Aortic smooth muscle cell (primary cell): ENCODE results near the gene PSG4. TPM values are rescaled to one million over a fixed set of nuclear protein-coding genes. Genes with fewer than 3 reads are reported as not detected.

Experiments used
- total RNA-seq: library from RNA; depleted of rRNA; stranded (reverse); fragments of >200 nt; gene quantifications from 2 replicates; pipeline ENCODE4 v1.2.3, GENCODE V29; 2014

The PSG4 gene
- 0.53 and 0.81 TPM in 2 replicates for total RNA-seq

GRCh38 chr19:43205471-43206105, at the start of gene PSG4:
Gene PSG4 (minus strand): TSS chr19:43205638. CDS start chr19:43205536, 102 bp downstream.

GRCh38 chr19:43186311-43186935, 19.0 kb downstream of the PSG4 start, which contains the start of gene PSG5:
Gene PSG5 (minus strand): TSS chr19:43186536. CDS start chr19:43186405, 131 bp downstream.

Other genes with a start within 250 kb of the PSG4 start
- not detected in 2 replicates for gene PSG11, start 179.2 kb downstream of the PSG4 start, total RNA-seq
- gene PSG2, start 122.9 kb downstream of the PSG4 start, total RNA-seq, result not detected in 2 replicates
- gene PSG5, start 19.1 kb downstream of the PSG4 start, total RNA-seq, result 0.12 TPM in 1 of 2 replicates, not detected in the other
- gene PSG9, start 63.9 kb upstream of the PSG4 start, total RNA-seq, result not detected in 2 replicates
- gene CD177, start 148.0 kb upstream of the PSG4 start, total RNA-seq, result not detected in 2 replicates
- not detected in 2 replicates for gene TEX101, start 209.3 kb upstream of the PSG4 start, total RNA-seq